GM12878 (cell line): ENCODE measurements around the gene MN1.

Source experiments
- ATF2 ChIP-seq: IDR thresholded peaks from 2 replicates; pipeline ENCODE4 v1.6.1; 2012; ENCODE audit warnings: low read length, inconsistent platforms
- ATF7 ChIP-seq: fragments of 450-650 bp; IDR thresholded peaks from 2 replicates; pipeline ENCODE4 v1.6.1; 2016; ENCODE audit warnings: low read depth, mild to moderate bottlenecking
- CTCF ChIP-seq, 3 experiments: IDR thresholded peaks in 2 of 3; conservative IDR thresholded peaks in 1 of 3; 2 replicates each; pipeline ENCODE4 v1.5.1; 2011; ENCODE audit warnings: low read depth in 3 of 3, low read length in 3 of 3, mild to moderate bottlenecking in 3 of 3, control low read depth in 2 of 3, moderate library complexity in 2 of 3, inconsistent platforms in 1 of 3, mixed read lengths in 1 of 3; ENCODE audit not compliant: control insufficient read depth in 2 of 3, insufficient read depth in 1 of 3; ENCODE audit errors: extremely low read depth in 1 of 3
- GABPA ChIP-seq: IDR thresholded peaks from 2 replicates; pipeline ENCODE4 v1.6.1; 2014; ENCODE audit warnings: antibody characterized with exemption, low read depth, mild to moderate bottlenecking, inconsistent platforms
- HDAC2 ChIP-seq: fragments of 200-600 bp; sonication (generic); IDR thresholded peaks from 2 replicates; pipeline ENCODE4 v1.6.1; 2017
- HDAC6 ChIP-seq: fragments of 200-600 bp; sonication (generic); IDR thresholded peaks from one replicate; pipeline ENCODE4 v1.8.0; 2017; ENCODE audit warnings: antibody characterized with exemption; ENCODE audit not compliant: unreplicated experiment
- MXI1 ChIP-seq: fragments of 150-350 bp; IDR thresholded peaks from 2 replicates; pipeline ENCODE4 v1.6.1; 2011; ENCODE audit warnings: low read depth, mild to moderate bottlenecking, inconsistent platforms, low read length, improper control_type of control experiment
- POLR2A ChIP-seq: IDR thresholded peaks from 2 replicates; pipeline ENCODE4 v1.6.1; 2011; ENCODE audit warnings: low read depth, mild to moderate bottlenecking, low read length
- PRDM15 ChIP-seq: fragments of 450-650 bp; formaldehyde crosslinking; IDR thresholded peaks from 2 replicates; pipeline ENCODE4 v1.4.0; 2020; ENCODE audit warnings: mild to moderate bottlenecking, moderate library complexity
- TCF7 ChIP-seq: IDR thresholded peaks from 2 replicates; pipeline ENCODE4 v1.6.1; 2014; ENCODE audit warnings: antibody characterized with exemption, borderline replicate concordance

- no peak for TF ChIP-seq POLR2A
- no peak for TF ChIP-seq PRDM15 (CRISPR knock-in tag)
- no peak for TF ChIP-seq ATF2
- TF ChIP-seq GABPA, result no peak
- TF ChIP-seq MXI1, result no peak
- no peak for TF ChIP-seq ATF7
- no peak for TF ChIP-seq TCF7
- no peak for TF ChIP-seq CTCF (IDR thresholded peaks at IDR 0.05 in 2 of 3, conservative IDR thresholded peaks at IDR 0.05 in 1 of 3; ENCODE audit: control insufficient read depth in 2 of 3, extremely low read depth in 1 of 3, insufficient read depth in 1 of 3, low read depth in 3 of 3, low read length in 3 of 3)
- TF ChIP-seq HDAC2, result no peak
- no peak for TF ChIP-seq HDAC6
Measured at GRCh38 chr22:27809226-27809603, 7.7 kb upstream of the MN1 start.
